ENCODE measurements around the gene NFRKB. TPM values are rescaled to one million over a fixed set of nuclear protein-coding genes. Genes with fewer than 3 reads are reported as not detected.

Gene NFRKB
- polyA plus RNA-seq, 1 donor from 2014 or later: 26.7 TPM

DNA sequence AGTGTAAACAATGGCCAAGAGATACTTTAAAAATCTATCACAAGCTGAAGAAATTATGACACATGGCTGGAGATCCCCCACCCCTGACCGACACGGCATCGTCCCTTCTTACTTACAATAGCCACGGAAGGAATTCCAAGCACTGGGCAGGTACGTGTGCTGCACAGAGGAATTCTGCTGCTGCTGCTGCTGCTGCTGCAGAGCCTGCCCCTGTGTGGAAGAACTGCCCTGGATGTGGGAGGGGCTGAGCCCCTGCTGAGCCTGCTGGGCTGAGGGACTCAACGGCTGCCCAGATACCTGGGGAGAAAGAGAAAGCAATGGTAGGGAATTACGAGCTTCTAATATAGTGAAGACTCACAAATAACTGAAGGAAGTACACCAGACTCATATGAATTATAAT is 15.0 kb upstream of the NFRKB start:
- Histone ChIP-seq H3K36me3 (ENCODE audit: insufficient read depth, low read length) (peaks cover 5% of the 10 kb centered on the region), H3F3A (ENCODE audit: insufficient read depth, low read length, poor library complexity, severe bottlenecking) (no peaks in the 10 kb centered on the region)

DNA sequence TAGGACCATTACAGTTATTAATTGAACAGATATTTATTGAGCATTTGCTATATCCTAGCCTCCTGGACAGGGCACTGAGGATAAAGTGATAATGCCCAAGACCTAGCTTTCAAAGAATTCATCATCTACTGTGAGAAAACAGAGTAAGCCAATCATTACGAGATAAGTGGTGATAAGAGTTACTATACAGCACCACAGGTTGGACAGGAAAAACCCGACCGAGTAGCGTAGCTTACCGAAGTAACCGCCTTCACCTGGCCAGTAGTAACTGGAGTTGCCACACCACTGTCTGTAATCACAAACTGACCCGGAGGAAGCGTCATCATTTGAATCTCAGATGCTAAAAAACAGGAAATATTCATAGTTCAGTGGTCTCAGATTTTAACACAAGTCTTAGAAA is 10.0 kb upstream of the NFRKB start:
- H4K20me1 ChIP-seq (ENCODE audit: insufficient read depth): no peaks in the 10 kb centered on the region
- H3K36me3 ChIP-seq (ENCODE audit: insufficient read depth, low read length): peaks cover 5% of the 10 kb centered on the region
- H3K79me2 ChIP-seq (replicated peaks; ENCODE audit: insufficient read depth, low read length): no peaks in the 10 kb centered on the region
- H2AFZ ChIP-seq (ENCODE audit: low read depth, low read length): no peak overlapping the region
- H3K4me3 ChIP-seq (ENCODE audit: low read length): no peak overlapping the region
- H3K4me2 ChIP-seq (ENCODE audit: low read length): no peak overlapping the region
- H3K9me3 ChIP-seq (ENCODE audit: low read length): no peaks in the 10 kb centered on the region
- H3F3A ChIP-seq (ENCODE audit: insufficient read depth, low read length, poor library complexity, severe bottlenecking): no peaks in the 10 kb centered on the region
- H3K9ac ChIP-seq (ENCODE audit: low read length): no peak overlapping the region
- no peaks in the 10 kb centered on the region for H3K9me2 ChIP-seq (ENCODE audit: insufficient read depth, low read length)
- no peak for TF ChIP-seq EP300 (conservative IDR thresholded peaks at IDR 0.05; ENCODE audit: poor library complexity, severe bottlenecking)
- TF ChIP-seq POLR2AphosphoS5 (IDR thresholded peaks at IDR 0.05): no peak
- TF ChIP-seq, protein P1, sequence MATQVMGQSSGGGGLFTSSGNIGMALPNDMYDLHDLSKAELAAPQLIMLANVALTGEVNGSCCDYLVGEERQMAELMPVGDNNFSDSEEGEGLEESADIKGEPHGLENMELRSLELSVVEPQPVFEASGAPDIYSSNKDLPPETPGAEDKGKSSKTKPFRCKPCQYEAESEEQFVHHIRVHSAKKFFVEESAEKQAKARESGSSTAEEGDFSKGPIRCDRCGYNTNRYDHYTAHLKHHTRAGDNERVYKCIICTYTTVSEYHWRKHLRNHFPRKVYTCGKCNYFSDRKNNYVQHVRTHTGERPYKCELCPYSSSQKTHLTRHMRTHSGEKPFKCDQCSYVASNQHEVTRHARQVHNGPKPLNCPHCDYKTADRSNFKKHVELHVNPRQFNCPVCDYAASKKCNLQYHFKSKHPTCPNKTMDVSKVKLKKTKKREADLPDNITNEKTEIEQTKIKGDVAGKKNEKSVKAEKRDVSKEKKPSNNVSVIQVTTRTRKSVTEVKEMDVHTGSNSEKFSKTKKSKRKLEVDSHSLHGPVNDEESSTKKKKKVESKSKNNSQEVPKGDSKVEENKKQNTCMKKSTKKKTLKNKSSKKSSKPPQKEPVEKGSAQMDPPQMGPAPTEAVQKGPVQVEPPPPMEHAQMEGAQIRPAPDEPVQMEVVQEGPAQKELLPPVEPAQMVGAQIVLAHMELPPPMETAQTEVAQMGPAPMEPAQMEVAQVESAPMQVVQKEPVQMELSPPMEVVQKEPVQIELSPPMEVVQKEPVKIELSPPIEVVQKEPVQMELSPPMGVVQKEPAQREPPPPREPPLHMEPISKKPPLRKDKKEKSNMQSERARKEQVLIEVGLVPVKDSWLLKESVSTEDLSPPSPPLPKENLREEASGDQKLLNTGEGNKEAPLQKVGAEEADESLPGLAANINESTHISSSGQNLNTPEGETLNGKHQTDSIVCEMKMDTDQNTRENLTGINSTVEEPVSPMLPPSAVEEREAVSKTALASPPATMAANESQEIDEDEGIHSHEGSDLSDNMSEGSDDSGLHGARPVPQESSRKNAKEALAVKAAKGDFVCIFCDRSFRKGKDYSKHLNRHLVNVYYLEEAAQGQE (IDR thresholded peaks at IDR 0.05; ENCODE audit: borderline replicate concordance): no peak
- TF ChIP-seq, protein P2, sequence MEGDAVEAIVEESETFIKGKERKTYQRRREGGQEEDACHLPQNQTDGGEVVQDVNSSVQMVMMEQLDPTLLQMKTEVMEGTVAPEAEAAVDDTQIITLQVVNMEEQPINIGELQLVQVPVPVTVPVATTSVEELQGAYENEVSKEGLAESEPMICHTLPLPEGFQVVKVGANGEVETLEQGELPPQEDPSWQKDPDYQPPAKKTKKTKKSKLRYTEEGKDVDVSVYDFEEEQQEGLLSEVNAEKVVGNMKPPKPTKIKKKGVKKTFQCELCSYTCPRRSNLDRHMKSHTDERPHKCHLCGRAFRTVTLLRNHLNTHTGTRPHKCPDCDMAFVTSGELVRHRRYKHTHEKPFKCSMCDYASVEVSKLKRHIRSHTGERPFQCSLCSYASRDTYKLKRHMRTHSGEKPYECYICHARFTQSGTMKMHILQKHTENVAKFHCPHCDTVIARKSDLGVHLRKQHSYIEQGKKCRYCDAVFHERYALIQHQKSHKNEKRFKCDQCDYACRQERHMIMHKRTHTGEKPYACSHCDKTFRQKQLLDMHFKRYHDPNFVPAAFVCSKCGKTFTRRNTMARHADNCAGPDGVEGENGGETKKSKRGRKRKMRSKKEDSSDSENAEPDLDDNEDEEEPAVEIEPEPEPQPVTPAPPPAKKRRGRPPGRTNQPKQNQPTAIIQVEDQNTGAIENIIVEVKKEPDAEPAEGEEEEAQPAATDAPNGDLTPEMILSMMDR (IDR thresholded peaks at IDR 0.05; ENCODE audit: poor library complexity, severe bottlenecking): no peak
- TF ChIP-seq EZH2 (IDR thresholded peaks at IDR 0.05; ENCODE audit: borderline replicate concordance, insufficient read depth, low read length, poor library complexity, severe bottlenecking): no peak
- no peak for TF ChIP-seq SMC3 (conservative IDR thresholded peaks at IDR 0.05; ENCODE audit: poor library complexity)
- no peaks in the 10 kb centered on the region for H3K27me3 ChIP-seq (ENCODE audit: insufficient read depth, low read depth, low read length)
- no peak overlapping the region for H3K27ac ChIP-seq (ENCODE audit: low read length)

More for the DNA sequence above, 15.0 kb upstream of the NFRKB start:
- no peak overlapping the region for H3K27ac ChIP-seq (ENCODE audit: low read length)
- no peak overlapping the region for H3K4me2 ChIP-seq (ENCODE audit: low read length)
- H3K27me3 ChIP-seq (ENCODE audit: insufficient read depth, low read depth, low read length): no peaks in the 10 kb centered on the region
- H3K4me3 ChIP-seq (ENCODE audit: low read length): no peak overlapping the region
- H2AFZ ChIP-seq (ENCODE audit: low read depth, low read length): no peak overlapping the region
- H3K79me2 ChIP-seq (replicated peaks; ENCODE audit: insufficient read depth, low read length): no peaks in the 10 kb centered on the region
- no peaks in the 10 kb centered on the region for H3K9me3 ChIP-seq (ENCODE audit: low read length)
- no peaks in the 10 kb centered on the region for H4K20me1 ChIP-seq (ENCODE audit: insufficient read depth)
- no peaks in the 10 kb centered on the region for H3K9me2 ChIP-seq (ENCODE audit: insufficient read depth, low read length)
- TF ChIP-seq RAD21 (conservative IDR thresholded peaks at IDR 0.05) (no peak), EZH2 (IDR thresholded peaks at IDR 0.05; ENCODE audit: borderline replicate concordance, insufficient read depth, low read length, poor library complexity, severe bottlenecking) (no peak), EP300 (conservative IDR thresholded peaks at IDR 0.05; ENCODE audit: poor library complexity, severe bottlenecking) (no peak), POLR2AphosphoS5 (IDR thresholded peaks at IDR 0.05) (no peak), MXI1 (conservative IDR thresholded peaks at IDR 0.05; ENCODE audit: poor library complexity, severe bottlenecking) (no peak), TAF1 (IDR thresholded peaks at IDR 0.05; ENCODE audit: low read depth) (no peak), SMC3 (conservative IDR thresholded peaks at IDR 0.05; ENCODE audit: poor library complexity) (no peak)
- TF ChIP-seq, protein P1 (IDR thresholded peaks at IDR 0.05; ENCODE audit: borderline replicate concordance): no peak
- TF ChIP-seq, protein P2 (IDR thresholded peaks at IDR 0.05; ENCODE audit: poor library complexity, severe bottlenecking): no peak
- H3K9ac ChIP-seq (ENCODE audit: low read length): no peak overlapping the region
